Keratinocyte (primary cell): ENCODE data around the gene NSF. TPM values are rescaled to one million over a fixed set of nuclear protein-coding genes. Genes with fewer than 3 reads are reported as not detected.

Experiments
- DNase-seq: peaks from one replicate; pipeline ENCODE4 v3.0.0-alpha.2; 2011; ENCODE audit warnings: low read depth, missing footprints, low spot score
- FAIRE-seq: peaks from 2 replicates; lab custom pipeline; 2011; peaks lifted over from hg19 to GRCh38; lab: Jason Lieb, UNC
- H2AFZ ChIP-seq: 2 replicates; pipeline ENCODE4 v1.6.0; 2012; ENCODE audit warnings: low read length, control low read depth, inconsistent platforms; ENCODE audit not compliant: control insufficient read depth
- H3K27ac ChIP-seq: 2 replicates; pipeline ENCODE4 v1.5.1; 2011; ENCODE audit warnings: low read length; ENCODE audit not compliant: control insufficient read depth, insufficient read depth
- H3K27me3 ChIP-seq: 3 replicates; pipeline ENCODE4 v1.6.0; 2011; ENCODE audit warnings: low read length; ENCODE audit not compliant: control insufficient read depth, insufficient read depth; ENCODE audit errors: extremely low read depth
- H3K36me3 ChIP-seq, 2 experiments: 2 replicates in 1 of 2; 3 replicates in 1 of 2; pipeline ENCODE4 v1.5.1; 2011; ENCODE audit warnings: low read length in 2 of 2, mild to moderate bottlenecking in 1 of 2; ENCODE audit not compliant: control insufficient read depth in 2 of 2, insufficient read depth in 2 of 2; ENCODE audit errors: extremely low read depth in 1 of 2
- H3K4me1 ChIP-seq: 3 replicates; pipeline ENCODE4 v1.5.1; 2011; ENCODE audit warnings: low read length; ENCODE audit not compliant: control insufficient read depth, insufficient read depth; ENCODE audit errors: extremely low read depth
- H3K4me2 ChIP-seq: 3 replicates; pipeline ENCODE4 v1.6.0; 2011; ENCODE audit warnings: low read depth, low read length; ENCODE audit not compliant: control insufficient read depth, insufficient read depth; ENCODE audit errors: extremely low read depth
- H3K4me3 ChIP-seq, 3 experiments: fragments of 200-600 bp in 1 of 3; sonication (generic) in 1 of 3; 2 replicates in 2 of 3; 3 replicates in 1 of 3; pipeline ENCODE4 v1.5.1; 2011 to 2016; ENCODE audit warnings: low read length in 3 of 3, mild to moderate bottlenecking in 3 of 3, control low read depth in 2 of 3, inconsistent platforms in 1 of 3, low read depth in 1 of 3, mixed read lengths in 1 of 3, mixed run types in 1 of 3, moderate library complexity in 1 of 3; ENCODE audit not compliant: control insufficient read depth in 2 of 3, insufficient read depth in 2 of 3; ENCODE audit errors: extremely low read depth in 1 of 3
- H3K79me2 ChIP-seq: 2 replicates; pipeline ENCODE4 v1.6.0; 2012; ENCODE audit warnings: low read length; ENCODE audit not compliant: control insufficient read depth, insufficient read depth
- H3K9ac ChIP-seq: 3 replicates; pipeline ENCODE4 v1.6.0; 2011; ENCODE audit warnings: low read length; ENCODE audit not compliant: control insufficient read depth, insufficient read depth; ENCODE audit errors: extremely low read depth
- H3K9me1 ChIP-seq: 3 replicates; pipeline ENCODE4 v1.6.0; 2011; ENCODE audit warnings: low read length; ENCODE audit not compliant: control insufficient read depth, insufficient read depth; ENCODE audit errors: extremely low read depth
- H3K9me3 ChIP-seq: 2 replicates; pipeline ENCODE4 v1.5.1; 2012; ENCODE audit warnings: low read depth, low read length; ENCODE audit not compliant: control insufficient read depth
- H4K20me1 ChIP-seq: 3 replicates; pipeline ENCODE4 v1.6.0; 2011; ENCODE audit warnings: low read length; ENCODE audit not compliant: control insufficient read depth, insufficient read depth; ENCODE audit errors: extremely low read depth
- CTCF ChIP-seq, 3 experiments: IDR thresholded peaks in 1 of 3; conservative IDR thresholded peaks in 1 of 3; optimal IDR thresholded peaks in 1 of 3; 2 replicates in 2 of 3; 3 replicates in 1 of 3; pipeline versions ENCODE3 to v1.5.1; 2011; ENCODE audit warnings: low read length in 3 of 3, mild to moderate bottlenecking in 3 of 3, moderate library complexity in 2 of 3, control low read depth in 1 of 3, inconsistent platforms in 1 of 3; ENCODE audit not compliant: insufficient read depth in 2 of 3; ENCODE audit errors: extremely low read depth in 1 of 3
- EZH2 ChIP-seq: IDR thresholded peaks from one replicate; pipeline ENCODE4 v1.6.1; 2012; ENCODE audit warnings: inconsistent platforms, mild to moderate bottlenecking, low read length, moderate library complexity
- dilution Hi-C: fragments of 300-500 bp; cut with MboI; formaldehyde crosslinking; loops from one replicate; pipeline ENCODE4 v1.7.0; 2020; ENCODE audit warnings: low sequenced_read_pairs; ENCODE audit not compliant: extremely low pct_ligation_motif_present
- polyA plus RNA-seq, 5 experiments: library from polyadenylated mRNA; depleted of rRNA in 3 of 5; stranded (reverse) in 3 of 5; stranded (forward) in 1 of 5; unstranded in 1 of 5; fragments of >200 nt; gene quantifications; 1 replicate in 1 of 5; 2 replicates in 3 of 5; 3 replicates in 1 of 5; pipeline versions ENCODE4 v1.2.1 to v1.2.3, GENCODE V29; 2011 to 2012; ENCODE audit warnings: missing spikeins in 2 of 5, low read depth in 1 of 5, low replicate concordance in 1 of 5

Gene NSF
- polyA plus RNA-seq, 1 donor (not counting 4 experiments of a cell fraction or from before 2014, with no cell fraction given): 32.3 TPM

- Histone ChIP-seq H3K9me1 (no peaks in the 10 kb centered on the region), H3K4me2 (no peak overlapping the region), H3K9me3 (no peaks in the 10 kb centered on the region), H3K27ac (no peak overlapping the region), H3K4me1 (peaks cover 24% of the 10 kb centered on the region), H3K9ac (no peak overlapping the region), H2AFZ (no peak overlapping the region), H4K20me1 (no peaks in the 10 kb centered on the region), H3K27me3 (no peaks in the 10 kb centered on the region), H3K36me3 (no peaks in the 10 kb centered on the region), H3K79me2 (no peaks in the 10 kb centered on the region), H3K4me3 (no peak overlapping the region)
- TF ChIP-seq EZH2 (no peak), CTCF (optimal IDR thresholded peaks at IDR 0.05 in 1 of 3, IDR thresholded peaks at IDR 0.05 in 1 of 3, conservative IDR thresholded peaks at IDR 0.05 in 1 of 3; ENCODE audit: extremely low read depth in 1 of 3, insufficient read depth in 2 of 3, low read length in 3 of 3) (no peak)
- DNase-seq (no peak), FAIRE-seq (no peak)
- dilution Hi-C loops: no loop called here
Observed at GRCh38 chr17:46769531-46770438, 179.3 kb downstream of the NSF start.

DNA sequence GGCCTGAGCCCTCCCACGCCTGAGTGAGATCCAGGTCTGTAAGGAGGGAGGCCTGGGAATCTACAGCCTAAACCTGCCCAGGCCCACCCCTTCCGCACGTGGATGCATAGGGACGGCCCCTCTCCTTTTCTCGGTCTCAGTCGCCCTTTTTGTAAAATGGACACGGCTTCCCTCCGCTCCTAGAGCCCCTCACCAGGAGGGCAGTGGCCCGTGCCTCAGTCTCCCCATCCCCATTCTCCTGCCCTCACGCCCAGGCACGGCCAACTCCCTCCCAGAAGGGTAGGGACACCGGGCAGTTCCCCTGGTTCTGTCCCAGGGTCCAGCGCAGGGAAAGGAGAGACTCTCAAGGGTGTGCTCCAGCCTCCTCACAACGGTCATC is 180.0 kb downstream of the NSF start:
- Histone ChIP-seq H3K4me1 (peaks cover 22% of the 10 kb centered on the region), H3K9me1 (no peaks in the 10 kb centered on the region), H3K27me3 (no peaks in the 10 kb centered on the region), H4K20me1 (no peaks in the 10 kb centered on the region), H3K36me3 (no peaks in the 10 kb centered on the region), H3K9me3 (no peaks in the 10 kb centered on the region), H3K4me3 (no peak overlapping the region), H3K79me2 (no peaks in the 10 kb centered on the region), H3K9ac (peak overlapping the region; percentile 67), H3K27ac (no peak overlapping the region), H2AFZ (peak overlapping the region; percentile 8), H3K4me2 (peak overlapping the region; percentile 62)
- DNase-seq: no peak
- FAIRE-seq: no peak
- TF ChIP-seq CTCF (optimal IDR thresholded peaks at IDR 0.05 in 1 of 3, IDR thresholded peaks at IDR 0.05 in 1 of 3, conservative IDR thresholded peaks at IDR 0.05 in 1 of 3; ENCODE audit: extremely low read depth in 1 of 3, insufficient read depth in 2 of 3, low read length in 3 of 3) (no peak), EZH2 (no peak)
- dilution Hi-C loops: no loop called here
